Hepatocyte (in vitro differentiated cells): Measurements from ENCODE around the gene SFMBT2. TPM values are rescaled to one million over a fixed set of nuclear protein-coding genes. Genes with fewer than 3 reads are reported as not detected.

Experiments used
- DNase-seq: peaks from one replicate; pipeline ENCODE4 v3.0.0-alpha.2; 2016; ENCODE audit warnings: low spot score
- H2AFZ ChIP-seq: fragments of 200-600 bp; sonication (generic); 2 replicates; pipeline ENCODE4 v1.6.0; 2016; ENCODE audit warnings: antibody characterized with exemption, mild to moderate bottlenecking
- H3K27ac ChIP-seq: fragments of 200-600 bp; sonication (generic); 2 replicates; pipeline ENCODE4 v1.5.1; 2016; ENCODE audit warnings: mild to moderate bottlenecking
- H3K27me3 ChIP-seq: fragments of 200-600 bp; sonication (generic); 2 replicates; pipeline ENCODE4 v1.6.1; 2016
- H3K36me3 ChIP-seq: fragments of 200-600 bp; sonication (generic); replicated peaks from 2 replicates; pipeline ENCODE4 v1.5.1; 2016; ENCODE audit warnings: low read depth; ENCODE audit not compliant: insufficient read depth
- H3K4me1 ChIP-seq: fragments of 200-600 bp; sonication (generic); 2 replicates; pipeline ENCODE4 v1.5.1; 2016; ENCODE audit warnings: mild to moderate bottlenecking, moderate library complexity; ENCODE audit not compliant: insufficient read depth
- H3K4me2 ChIP-seq: fragments of 200-600 bp; sonication (generic); 2 replicates; pipeline ENCODE4 v1.6.0; 2016
- H3K4me3 ChIP-seq: fragments of 200-600 bp; sonication (generic); 2 replicates; pipeline ENCODE4 v1.5.1; 2016; ENCODE audit warnings: mild to moderate bottlenecking
- H3K79me2 ChIP-seq: fragments of 200-600 bp; sonication (generic); 2 replicates; pipeline ENCODE4 v1.6.0; 2017; ENCODE audit warnings: mild to moderate bottlenecking
- H3K9me2 ChIP-seq: fragments of 200-600 bp; sonication (generic); replicated peaks from 2 replicates; pipeline ENCODE4 v1.6.0; 2017; ENCODE audit warnings: mild to moderate bottlenecking; ENCODE audit not compliant: insufficient read depth
- H3K9me3 ChIP-seq: fragments of 200-600 bp; sonication (generic); 2 replicates; pipeline ENCODE4 v1.5.1; 2016; ENCODE audit warnings: low read depth, mild to moderate bottlenecking
- H4K20me1 ChIP-seq: fragments of 200-600 bp; sonication (generic); 2 replicates; pipeline ENCODE4 v1.6.0; 2016; ENCODE audit warnings: mild to moderate bottlenecking; ENCODE audit not compliant: insufficient read depth, poor library complexity, severe bottlenecking
- EZH2 ChIP-seq: fragments of 200-600 bp; sonication (generic); IDR thresholded peaks from 2 replicates; pipeline ENCODE4 v1.6.1; 2016; ENCODE audit warnings: antibody characterized with exemption, mild to moderate bottlenecking, borderline replicate concordance
- EZH2phosphoT487 ChIP-seq: fragments of 200-600 bp; sonication (generic); IDR thresholded peaks from one replicate; pipeline ENCODE4 v1.6.1; 2018; ENCODE audit warnings: antibody characterized with exemption, mild to moderate bottlenecking, low read depth, moderate library complexity; ENCODE audit not compliant: unreplicated experiment, severe bottlenecking
- WGBS: methylation state at CpG from one replicate; pipeline ENCODE4 v1.1.6; 2016; ENCODE audit warnings: low lambda C conversion rate; ENCODE audit errors: missing lambda C conversion rate; 5-methylcytosine and 5-hydroxymethylcytosine counted together
- polyA plus RNA-seq: library from polyadenylated mRNA; unstranded; fragments of >200 nt; fragmentation: Nextera tagmentation; extraction: Ambion mirVana; gene quantifications from 2 replicates; pipeline ENCODE4 v1.2.1, GENCODE V29; 2016
- total RNA-seq: library from RNA; depleted of rRNA; stranded (reverse); fragments of >200 nt; gene quantifications from 2 replicates; pipeline ENCODE4 v1.2.3, GENCODE V29; 2014
- TF ChIP-seq, protein P1 (sequence below): fragments of 200-600 bp; sonication (generic); IDR thresholded peaks from 2 replicates; pipeline ENCODE4 v1.5.1; 2016; ENCODE audit warnings: antibody characterized with exemption, mild to moderate bottlenecking; ENCODE audit not compliant: poor library complexity

The SFMBT2 gene
- total and polyA plus RNA-seq, 2 experiments from 2014 or later = 1.1 to 3.8 TPM

DNA sequence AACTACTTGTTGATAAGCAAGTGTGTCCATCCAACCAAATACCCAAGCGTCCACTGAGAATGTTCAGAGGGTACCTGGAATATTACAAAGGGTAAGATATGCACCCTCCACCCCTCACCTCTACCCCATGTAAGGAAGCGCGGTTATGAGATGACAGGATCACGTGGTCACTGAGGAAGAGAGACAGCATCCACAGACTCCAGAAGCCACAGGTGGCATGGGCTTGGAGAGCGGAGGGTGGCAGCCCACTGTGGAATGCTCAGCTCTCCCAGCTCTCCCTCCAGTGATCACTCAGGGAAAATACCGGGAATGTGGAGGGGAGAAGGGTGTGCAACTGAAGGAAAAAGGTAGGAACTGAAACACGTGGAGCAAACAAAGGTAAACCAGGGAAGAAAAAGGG is 25.7 kb downstream of the SFMBT2 start:
- 71% methylated on average over 7 of the region's 7 CpGs for WGBS
- no peak overlapping the region for H2AFZ ChIP-seq

GRCh38 chr10:7383442-7383841 is 27.4 kb downstream of the SFMBT2 start:
- Histone ChIP-seq H3K4me3 (no peak overlapping the region), H3K4me2 (no peak overlapping the region), H3K4me1 (no peaks in the 10 kb centered on the region), H3K9me2 (no peaks in the 10 kb centered on the region), H3K27ac (no peak overlapping the region), H3K79me2 (no peaks in the 10 kb centered on the region), H3K9me3 (no peaks in the 10 kb centered on the region), H2AFZ (no peak overlapping the region), H3K27me3 (no peaks in the 10 kb centered on the region), H3K36me3 (no peaks in the 10 kb centered on the region), H4K20me1 (no peaks in the 10 kb centered on the region)
- TF ChIP-seq EZH2phosphoT487 (no peak), EZH2 (no peak)
- TF ChIP-seq, protein P1, sequence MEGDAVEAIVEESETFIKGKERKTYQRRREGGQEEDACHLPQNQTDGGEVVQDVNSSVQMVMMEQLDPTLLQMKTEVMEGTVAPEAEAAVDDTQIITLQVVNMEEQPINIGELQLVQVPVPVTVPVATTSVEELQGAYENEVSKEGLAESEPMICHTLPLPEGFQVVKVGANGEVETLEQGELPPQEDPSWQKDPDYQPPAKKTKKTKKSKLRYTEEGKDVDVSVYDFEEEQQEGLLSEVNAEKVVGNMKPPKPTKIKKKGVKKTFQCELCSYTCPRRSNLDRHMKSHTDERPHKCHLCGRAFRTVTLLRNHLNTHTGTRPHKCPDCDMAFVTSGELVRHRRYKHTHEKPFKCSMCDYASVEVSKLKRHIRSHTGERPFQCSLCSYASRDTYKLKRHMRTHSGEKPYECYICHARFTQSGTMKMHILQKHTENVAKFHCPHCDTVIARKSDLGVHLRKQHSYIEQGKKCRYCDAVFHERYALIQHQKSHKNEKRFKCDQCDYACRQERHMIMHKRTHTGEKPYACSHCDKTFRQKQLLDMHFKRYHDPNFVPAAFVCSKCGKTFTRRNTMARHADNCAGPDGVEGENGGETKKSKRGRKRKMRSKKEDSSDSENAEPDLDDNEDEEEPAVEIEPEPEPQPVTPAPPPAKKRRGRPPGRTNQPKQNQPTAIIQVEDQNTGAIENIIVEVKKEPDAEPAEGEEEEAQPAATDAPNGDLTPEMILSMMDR = no peak
- no peak for DNase-seq
- WGBS = 76% methylated on average over 7 of the region's 7 CpGs

More for the DNA sequence above, 25.7 kb downstream of the SFMBT2 start:
- H3K4me3 ChIP-seq = no peak overlapping the region
- DNase-seq = no peak
- H4K20me1 ChIP-seq = no peaks in the 10 kb centered on the region
- no peak overlapping the region for H3K27ac ChIP-seq
- H3K36me3 ChIP-seq = no peaks in the 10 kb centered on the region
- no peaks in the 10 kb centered on the region for H3K27me3 ChIP-seq
- no peaks in the 10 kb centered on the region for H3K4me1 ChIP-seq
- no peaks in the 10 kb centered on the region for H3K79me2 ChIP-seq
- no peak for TF ChIP-seq EZH2phosphoT487
- no peak for TF ChIP-seq EZH2
- TF ChIP-seq, protein P1 = no peak
- no peaks in the 10 kb centered on the region for H3K9me2 ChIP-seq
- no peak overlapping the region for H3K4me2 ChIP-seq
- no peaks in the 10 kb centered on the region for H3K9me3 ChIP-seq

GRCh38 chr10:7380704-7381241 is 30.1 kb downstream of the SFMBT2 start:
- Histone ChIP-seq H3K27me3 (no peaks in the 10 kb centered on the region), H3K4me3 (no peak overlapping the region), H3K9me2 (no peaks in the 10 kb centered on the region), H4K20me1 (no peaks in the 10 kb centered on the region), H3K4me2 (no peak overlapping the region), H3K79me2 (no peaks in the 10 kb centered on the region), H3K4me1 (peaks cover 5% of the 10 kb centered on the region), H2AFZ (no peak overlapping the region), H3K36me3 (no peaks in the 10 kb centered on the region), H3K9me3 (no peaks in the 10 kb centered on the region), H3K27ac (no peak overlapping the region)
- TF ChIP-seq EZH2 (no peak), EZH2phosphoT487 (no peak)
- TF ChIP-seq, protein P1 = no peak
- no peak for DNase-seq
- WGBS = 97% methylated on average over 5 of the region's 5 CpGs
